Right atrium auricular region (tissue), 2 donors: ENCODE data around the gene RGL3. TPM values are rescaled to one million over a fixed set of nuclear protein-coding genes. Genes with fewer than 3 reads are reported as not detected.

Experiments used
- DNase-seq: peaks from one replicate; pipeline ENCODE4 v3.0.0-alpha.2; 2019; ENCODE audit warnings: low spot score
- H3K27ac ChIP-seq, 2 donors: fragments of 200-600 bp; sonication (generic); 1 replicate in 1 of 2; 2 replicates in 1 of 2; pipeline ENCODE4 v1.5.1; 2016 to 2019
- H3K27me3 ChIP-seq, 2 donors: fragments of 200-600 bp; sonication (generic); one replicate each; pipeline versions ENCODE4 v1.5.1 to v1.6.0; 2017 to 2019
- H3K36me3 ChIP-seq: fragments of 200-600 bp; sonication (generic); one replicate; pipeline ENCODE4 v1.5.1; 2016
- H3K4me1 ChIP-seq, 2 donors: fragments of 200-600 bp; sonication (generic); one replicate each; pipeline versions ENCODE4 v1.5.1 to v1.6.0; 2017 to 2019
- H3K4me3 ChIP-seq, 2 donors: fragments of 200-600 bp; sonication (generic); 1 replicate in 1 of 2; 2 replicates in 1 of 2; pipeline ENCODE4 v1.5.1; 2017 to 2019; ENCODE audit warnings: mild to moderate bottlenecking in 1 of 2, moderate library complexity in 1 of 2
- H3K9me3 ChIP-seq, 2 donors: fragments of 200-600 bp; sonication (generic); one replicate each; pipeline ENCODE4 v1.5.1; 2019
- total RNA-seq, 2 donors: library from RNA; depleted of rRNA; stranded (reverse); fragments of >200 nt; gene quantifications; one replicate each; pipeline ENCODE4 v1.1.0, GENCODE V29; 2016
- TF ChIP-seq, protein P1 (sequence below), 2 donors: fragments of 200-600 bp; sonication (generic); IDR thresholded peaks; one replicate each; pipeline ENCODE4 v1.5.1; 2019; ENCODE audit warnings: antibody characterized with exemption in 2 of 2

RGL3 gene
- total RNA-seq, 2 donors from 2014 or later, result 7.4 to 8.4 TPM

DNA sequence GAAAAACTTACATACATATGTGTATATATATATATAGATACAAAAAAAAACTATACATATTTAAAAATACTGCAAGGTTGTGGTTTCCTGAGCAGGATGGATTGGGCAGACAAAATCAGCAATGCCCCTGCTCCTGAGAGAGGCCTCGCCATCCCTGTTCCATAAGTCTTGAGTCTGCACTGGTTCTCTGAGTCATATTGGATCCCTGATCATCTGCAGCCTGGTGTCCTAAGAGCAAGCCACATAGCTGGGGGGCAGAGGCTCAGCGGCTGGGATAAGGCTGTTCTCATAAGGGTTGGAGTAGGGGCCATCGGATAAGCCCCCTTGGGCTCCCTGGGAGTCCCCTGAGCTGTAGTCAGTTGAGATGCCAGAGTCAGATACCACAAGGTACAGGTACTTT, 41.4 kb downstream of the RGL3 start:
- H3K9me3 ChIP-seq, result no peaks in the 10 kb centered on the region
- H3K36me3 ChIP-seq, result no peaks in the 10 kb centered on the region
- peaks cover 0 to 51% of the 10 kb centered on the region in 2 donors for H3K4me1 ChIP-seq
- DNase-seq, result no peak
- no peak overlapping the region for H3K4me3 ChIP-seq
- H3K27me3 ChIP-seq, result no peaks in the 10 kb centered on the region
- TF ChIP-seq, protein P1, sequence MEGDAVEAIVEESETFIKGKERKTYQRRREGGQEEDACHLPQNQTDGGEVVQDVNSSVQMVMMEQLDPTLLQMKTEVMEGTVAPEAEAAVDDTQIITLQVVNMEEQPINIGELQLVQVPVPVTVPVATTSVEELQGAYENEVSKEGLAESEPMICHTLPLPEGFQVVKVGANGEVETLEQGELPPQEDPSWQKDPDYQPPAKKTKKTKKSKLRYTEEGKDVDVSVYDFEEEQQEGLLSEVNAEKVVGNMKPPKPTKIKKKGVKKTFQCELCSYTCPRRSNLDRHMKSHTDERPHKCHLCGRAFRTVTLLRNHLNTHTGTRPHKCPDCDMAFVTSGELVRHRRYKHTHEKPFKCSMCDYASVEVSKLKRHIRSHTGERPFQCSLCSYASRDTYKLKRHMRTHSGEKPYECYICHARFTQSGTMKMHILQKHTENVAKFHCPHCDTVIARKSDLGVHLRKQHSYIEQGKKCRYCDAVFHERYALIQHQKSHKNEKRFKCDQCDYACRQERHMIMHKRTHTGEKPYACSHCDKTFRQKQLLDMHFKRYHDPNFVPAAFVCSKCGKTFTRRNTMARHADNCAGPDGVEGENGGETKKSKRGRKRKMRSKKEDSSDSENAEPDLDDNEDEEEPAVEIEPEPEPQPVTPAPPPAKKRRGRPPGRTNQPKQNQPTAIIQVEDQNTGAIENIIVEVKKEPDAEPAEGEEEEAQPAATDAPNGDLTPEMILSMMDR (IDR thresholded peaks at IDR 0.05), result no peak
- H3K27ac ChIP-seq, result peak overlapping the region; percentile 16 to 48

DNA sequence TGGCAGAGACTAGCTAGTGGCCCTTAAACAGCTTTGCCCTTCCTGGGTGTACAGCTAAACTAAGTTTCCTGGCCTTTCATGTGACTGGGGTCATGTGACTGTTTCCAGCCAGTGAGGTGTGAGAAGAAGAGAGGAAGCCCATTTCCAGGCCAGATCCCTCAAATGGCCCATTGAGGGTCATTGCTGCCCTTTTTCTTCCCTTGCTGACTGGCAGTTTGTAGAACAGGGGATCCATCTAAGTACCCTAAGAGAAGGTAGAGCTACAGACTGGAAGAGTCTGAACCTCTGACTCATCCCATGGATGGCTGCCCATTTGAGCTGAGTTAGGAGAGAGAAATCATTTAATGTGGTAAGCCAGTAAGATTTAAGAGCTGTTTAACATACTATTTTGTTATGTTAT, 41.9 kb downstream of the RGL3 start:
- Histone ChIP-seq H3K4me1 (peaks cover 0 to 49% of the 10 kb centered on the region in 2 donors), H3K9me3 (no peaks in the 10 kb centered on the region), H3K4me3 (no peak overlapping the region), H3K36me3 (no peaks in the 10 kb centered on the region), H3K27me3 (no peaks in the 10 kb centered on the region), H3K27ac (peak overlapping the region; percentile 30 to 48)
- no peak for DNase-seq
- TF ChIP-seq, protein P1 (IDR thresholded peaks at IDR 0.05), result no peak

DNA sequence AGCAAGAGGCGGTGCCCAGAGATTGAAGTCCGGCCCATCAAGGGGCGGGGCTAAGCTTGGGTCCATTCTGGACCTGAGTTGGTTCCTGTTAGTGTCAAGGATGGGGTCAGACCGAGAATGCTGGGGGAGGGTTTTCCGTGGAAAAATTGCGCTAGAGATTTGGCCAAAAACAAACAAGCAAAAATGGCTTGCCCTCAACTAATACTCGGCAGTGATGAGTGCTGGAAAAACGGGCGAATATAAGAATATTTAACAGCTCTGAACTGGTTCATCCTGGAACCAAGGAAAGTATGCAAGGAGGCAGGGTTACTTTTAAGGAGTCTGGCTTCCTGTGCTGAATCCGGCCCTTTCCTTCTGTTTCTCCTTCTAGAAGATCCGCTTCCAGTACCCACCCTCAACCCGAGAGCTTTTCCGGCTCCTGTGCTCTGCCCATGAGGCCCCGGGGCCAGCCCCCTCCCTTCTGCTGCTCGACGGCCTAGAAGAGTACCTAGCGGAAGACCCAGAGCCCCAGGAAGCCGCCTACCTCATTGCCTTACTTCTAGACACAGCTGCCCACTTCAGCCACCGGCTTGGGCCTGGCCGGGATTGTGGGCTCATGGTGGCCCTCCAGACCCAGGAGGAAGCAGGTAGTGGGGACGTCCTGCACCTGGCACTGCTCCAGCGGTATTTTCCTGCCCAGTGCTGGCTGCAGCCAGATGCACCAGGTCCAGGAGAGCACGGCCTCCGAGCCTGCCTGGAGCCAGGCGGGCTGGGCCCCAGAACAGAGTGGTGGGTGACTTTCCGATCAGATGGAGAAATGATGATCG, 43.8 kb downstream of the RGL3 start:
- Histone ChIP-seq H3K27ac (peak overlapping the region; percentile 74 to 98), H3K36me3 (no peaks in the 10 kb centered on the region), H3K27me3 (no peaks in the 10 kb centered on the region), H3K9me3 (no peaks in the 10 kb centered on the region), H3K4me3 (peak overlapping the region; percentile 33 to 67), H3K4me1 (peaks cover 0 to 40% of the 10 kb centered on the region in 2 donors)
- DNase-seq, result peak; percentile 67
- TF ChIP-seq, protein P1 (IDR thresholded peaks at IDR 0.05), result no peak

DNA sequence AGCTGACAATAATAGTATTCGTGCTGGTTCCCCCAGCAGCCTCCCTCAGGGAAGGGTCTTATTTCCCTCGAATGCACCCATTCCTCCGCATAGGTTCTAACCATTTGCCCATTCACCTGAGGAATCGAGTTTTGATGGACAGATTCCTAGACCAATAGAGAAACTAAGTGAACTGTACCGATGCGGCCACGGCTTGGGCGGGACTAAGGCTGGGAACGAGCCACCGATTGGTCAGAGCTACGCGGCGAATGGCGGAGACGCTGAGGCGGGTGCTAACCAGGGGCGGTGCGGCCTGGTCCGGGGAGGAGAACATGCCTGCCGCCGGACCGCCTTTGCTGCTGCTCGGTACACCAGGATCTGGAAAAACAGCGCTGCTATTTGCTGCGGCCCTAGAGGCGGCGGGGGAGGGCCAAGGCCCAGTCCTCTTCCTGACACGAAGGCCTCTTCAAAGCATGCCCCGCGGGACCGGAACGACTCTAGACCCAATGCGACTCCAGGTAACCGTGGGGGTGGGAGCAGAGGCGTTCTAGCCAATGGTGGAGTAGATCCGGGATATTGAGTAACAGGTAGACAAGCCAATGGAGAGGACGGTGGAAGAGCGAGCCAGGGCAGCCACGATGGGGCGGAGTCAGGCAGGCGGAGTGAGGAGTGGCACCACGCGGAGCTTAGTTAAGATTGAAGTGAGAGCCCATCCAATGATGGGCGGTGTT, 44.5 kb downstream of the RGL3 start, which contains the start of gene SWSAP1:
Gene SWSAP1, plus strand, starts transcription at position 234 of the 710 bp plus-strand sequence. Its CDS starts 15 bp downstream, at position 249.
- DNase-seq, result peak; percentile 99
- Histone ChIP-seq H3K4me3 (peak within 1 kb of the TSS; percentile 67 to 71), H3K9me3 (no peaks in the 10 kb centered on the region), H3K27me3 (no peaks in the 10 kb centered on the region), H3K36me3 (no peaks in the 10 kb centered on the region), H3K27ac (peak within 1 kb of the TSS; percentile 94 to 98), H3K4me1 (peaks cover 0 to 40% of the 10 kb centered on the region in 2 donors)
- TF ChIP-seq, protein P1 (IDR thresholded peaks at IDR 0.05), result no peak

DNA sequence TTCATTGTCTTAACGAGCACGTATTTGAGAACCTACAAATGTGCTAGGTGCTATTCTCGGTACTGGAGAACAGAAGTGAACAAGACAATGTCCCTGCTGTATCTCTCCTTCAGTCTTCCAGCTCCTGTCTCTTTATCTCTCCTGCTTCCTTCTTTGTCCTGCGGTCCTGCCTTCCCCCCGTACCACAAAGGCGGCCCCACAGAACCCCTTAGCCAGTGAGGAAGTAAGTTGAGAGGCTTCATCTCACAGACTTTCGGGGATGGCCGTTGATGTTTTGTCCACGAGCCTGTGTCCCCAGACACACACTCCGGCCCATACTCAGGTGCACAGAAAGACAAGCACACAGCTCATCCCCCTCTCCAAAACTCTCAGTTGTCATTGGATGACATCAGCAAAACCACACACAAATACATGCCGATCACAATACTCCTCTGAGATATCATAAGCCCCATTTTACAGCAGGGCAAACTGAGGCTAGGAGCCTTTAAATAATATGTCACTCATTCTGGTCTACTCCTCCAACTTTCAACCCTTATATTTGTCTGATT, 45.2 kb downstream of the RGL3 start:
- H3K4me3 ChIP-seq, result peak overlapping the region; percentile 67 to 71
- TF ChIP-seq, protein P1 (IDR thresholded peaks at IDR 0.05), result no peak
- H3K27me3 ChIP-seq, result no peaks in the 10 kb centered on the region
- peaks cover 0 to 40% of the 10 kb centered on the region in 2 donors for H3K4me1 ChIP-seq
- peak overlapping the region; percentile 94 to 98 for H3K27ac ChIP-seq
- no peak for DNase-seq
- no peaks in the 10 kb centered on the region for H3K36me3 ChIP-seq
- H3K9me3 ChIP-seq, result no peaks in the 10 kb centered on the region
